Thyroid gland (tissue), 4 donors: ENCODE measurements around the gene GNS. TPM values are rescaled to one million over a fixed set of nuclear protein-coding genes. Genes with fewer than 3 reads are reported as not detected.
"Not testable (repeated sequence)": the region's sequence is repeated elsewhere in the genome, so short reads cannot be mapped to it uniquely, and the experiment has no call there.

Source experiments
- DNase-seq, 2 donors: peaks; one replicate each; pipeline ENCODE4 v3.0.0-alpha.2; 2019
- H3K27ac ChIP-seq, 3 donors: fragments of 200-600 bp; sonication (generic); 1 replicate in 2 of 3; 2 replicates in 1 of 3; pipeline ENCODE4 v1.5.1; 2016 to 2019; ENCODE audit warnings: mild to moderate bottlenecking in 1 of 3, moderate library complexity in 1 of 3
- H3K27me3 ChIP-seq: fragments of 200-600 bp; sonication (generic); one replicate; pipeline ENCODE4 v1.5.1; 2019
- H3K36me3 ChIP-seq, 2 donors: fragments of 200-600 bp; sonication (generic); one replicate each; pipeline ENCODE4 v1.5.1; 2016 to 2019
- H3K4me1 ChIP-seq, 2 donors: fragments of 200-600 bp; sonication (generic); one replicate each; pipeline ENCODE4 v1.5.1; 2017 to 2019
- H3K4me3 ChIP-seq, 3 donors: fragments of 200-600 bp; sonication (generic); replicated peaks in 1 of 3; 1 replicate in 2 of 3; 2 replicates in 1 of 3; pipeline ENCODE4 v1.5.1; 2016; ENCODE audit warnings: mild to moderate bottlenecking in 1 of 3
- H3K9me3 ChIP-seq: fragments of 200-600 bp; sonication (generic); one replicate; pipeline ENCODE4 v1.5.1; 2017
- POLR2A ChIP-seq, 2 donors: fragments of 450-650 bp; IDR thresholded peaks; one replicate each; pipeline ENCODE4 v1.6.1; 2017; ENCODE audit warnings: antibody characterized with exemption in 2 of 2, mild to moderate bottlenecking in 2 of 2, moderate library complexity in 1 of 2
- WGBS, 2 donors: methylation state at CpG; one replicate each; pipeline ENCODE4 v1.1.5; 2017; 5-methylcytosine and 5-hydroxymethylcytosine counted together
- intact Hi-C: fragments of 100-400 bp; cut with DNase I; formaldehyde crosslinking; loops from one replicate; pipeline ENCODE4 v1.15.1; 2023
- total RNA-seq, 4 donors: library from RNA; depleted of rRNA; stranded (reverse); fragments of >200 nt; gene quantifications; one replicate each; pipeline ENCODE4 v1.2.3, GENCODE V29; 2016
- TF ChIP-seq, protein P1 (sequence below), 6 experiments: fragments of 200-600 bp in 3 of 6; fragments of 450-650 bp in 3 of 6; sonication (generic) in 3 of 6; IDR thresholded peaks; one replicate each; pipeline ENCODE4 v1.5.1; 2016 to 2019; ENCODE audit warnings: antibody characterized with exemption in 6 of 6, mild to moderate bottlenecking in 2 of 6, inconsistent platforms in 1 of 6, moderate library complexity in 1 of 6

GNS gene
- total RNA-seq, 4 donors from 2014 or later, result 130 to 174 (median 160) TPM

DNA sequence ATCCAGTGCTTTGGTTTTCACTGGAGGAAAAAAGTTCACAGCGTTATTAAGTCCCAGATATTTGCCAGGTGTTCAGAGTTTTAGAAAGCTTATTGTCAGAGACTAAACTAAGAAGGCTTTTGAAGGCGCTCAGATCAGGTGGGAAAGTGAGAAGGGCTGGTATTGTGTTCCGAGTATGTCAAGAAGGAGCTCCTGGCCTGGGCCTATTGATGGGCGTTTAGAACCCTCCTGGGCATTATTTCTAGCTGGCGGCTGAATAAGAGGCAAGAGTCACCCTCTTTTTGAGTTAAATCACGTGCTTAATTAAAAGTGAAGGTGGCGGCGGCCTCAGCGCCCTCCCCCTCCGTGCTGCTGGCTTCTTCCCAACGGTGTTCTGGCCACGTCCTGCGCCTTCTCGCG lies 20.9 kb upstream of the GNS start:
- 15 to 17% methylated on average over 11 to 12 of the region's 15 CpGs for WGBS, 2 donors
- peaks cover 0 to 9% of the 10 kb centered on the region in 2 donors for H3K4me1 ChIP-seq
- no peak for DNase-seq
- intact Hi-C loops, result no loop called here
- peak overlapping the region; percentile 60 to 92 (median 79) for H3K27ac ChIP-seq
- no peaks in the 10 kb centered on the region for H3K27me3 ChIP-seq
- peak overlapping the region; percentile 8 to 67 (median 41) for H3K4me3 ChIP-seq
- no peaks in the 10 kb centered on the region for H3K9me3 ChIP-seq
- TF ChIP-seq, protein P1, sequence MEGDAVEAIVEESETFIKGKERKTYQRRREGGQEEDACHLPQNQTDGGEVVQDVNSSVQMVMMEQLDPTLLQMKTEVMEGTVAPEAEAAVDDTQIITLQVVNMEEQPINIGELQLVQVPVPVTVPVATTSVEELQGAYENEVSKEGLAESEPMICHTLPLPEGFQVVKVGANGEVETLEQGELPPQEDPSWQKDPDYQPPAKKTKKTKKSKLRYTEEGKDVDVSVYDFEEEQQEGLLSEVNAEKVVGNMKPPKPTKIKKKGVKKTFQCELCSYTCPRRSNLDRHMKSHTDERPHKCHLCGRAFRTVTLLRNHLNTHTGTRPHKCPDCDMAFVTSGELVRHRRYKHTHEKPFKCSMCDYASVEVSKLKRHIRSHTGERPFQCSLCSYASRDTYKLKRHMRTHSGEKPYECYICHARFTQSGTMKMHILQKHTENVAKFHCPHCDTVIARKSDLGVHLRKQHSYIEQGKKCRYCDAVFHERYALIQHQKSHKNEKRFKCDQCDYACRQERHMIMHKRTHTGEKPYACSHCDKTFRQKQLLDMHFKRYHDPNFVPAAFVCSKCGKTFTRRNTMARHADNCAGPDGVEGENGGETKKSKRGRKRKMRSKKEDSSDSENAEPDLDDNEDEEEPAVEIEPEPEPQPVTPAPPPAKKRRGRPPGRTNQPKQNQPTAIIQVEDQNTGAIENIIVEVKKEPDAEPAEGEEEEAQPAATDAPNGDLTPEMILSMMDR (IDR thresholded peaks at IDR 0.05), result no peak
- TF ChIP-seq POLR2A (IDR thresholded peaks at IDR 0.05), result no peak
- H3K36me3 ChIP-seq, result no peaks in the 10 kb centered on the region

DNA sequence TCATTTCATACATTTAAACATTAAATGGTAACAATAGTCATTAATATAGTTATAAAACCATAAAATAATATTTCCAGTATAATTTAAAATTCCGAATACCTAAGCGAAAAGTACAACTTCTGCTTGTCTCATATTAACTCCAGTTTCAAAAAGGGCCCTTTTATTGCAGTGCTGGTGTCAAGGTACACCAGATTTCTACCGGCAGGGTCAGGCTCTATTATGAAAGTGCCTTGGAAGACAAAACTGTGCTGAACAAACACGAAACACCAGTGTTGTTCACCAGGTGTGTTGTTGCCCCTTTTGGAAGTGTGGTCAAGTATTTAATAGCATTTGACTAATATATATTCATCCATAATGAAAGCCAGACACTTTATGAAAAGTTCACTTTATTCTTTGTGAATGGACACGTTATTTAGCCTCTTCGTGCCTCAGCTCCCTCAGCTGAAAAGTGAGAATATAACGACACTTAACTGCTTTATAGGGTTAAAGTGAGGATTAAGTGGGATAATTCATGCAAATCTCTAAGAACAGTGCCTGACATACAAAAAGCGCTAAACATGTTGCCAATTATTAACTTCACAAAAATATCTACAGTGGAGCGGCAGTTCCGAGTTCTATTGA lies 20.3 kb upstream of the GNS start:
- Histone ChIP-seq H3K27ac (peak overlapping the region in 1 of 3 donors; percentile 92), H3K4me3 (no peak overlapping the region), H3K4me1 (peaks cover 0 to 9% of the 10 kb centered on the region in 2 donors), H3K27me3 (no peaks in the 10 kb centered on the region), H3K36me3 (no peaks in the 10 kb centered on the region), H3K9me3 (no peaks in the 10 kb centered on the region)
- no peak for DNase-seq
- intact Hi-C loops, result no loop called here
- no peak for TF ChIP-seq POLR2A (IDR thresholded peaks at IDR 0.05)
- TF ChIP-seq, protein P1 (IDR thresholded peaks at IDR 0.05), result no peak
- 85 to 88% methylated on average over 10 of the region's 10 CpGs for WGBS, 2 donors

DNA sequence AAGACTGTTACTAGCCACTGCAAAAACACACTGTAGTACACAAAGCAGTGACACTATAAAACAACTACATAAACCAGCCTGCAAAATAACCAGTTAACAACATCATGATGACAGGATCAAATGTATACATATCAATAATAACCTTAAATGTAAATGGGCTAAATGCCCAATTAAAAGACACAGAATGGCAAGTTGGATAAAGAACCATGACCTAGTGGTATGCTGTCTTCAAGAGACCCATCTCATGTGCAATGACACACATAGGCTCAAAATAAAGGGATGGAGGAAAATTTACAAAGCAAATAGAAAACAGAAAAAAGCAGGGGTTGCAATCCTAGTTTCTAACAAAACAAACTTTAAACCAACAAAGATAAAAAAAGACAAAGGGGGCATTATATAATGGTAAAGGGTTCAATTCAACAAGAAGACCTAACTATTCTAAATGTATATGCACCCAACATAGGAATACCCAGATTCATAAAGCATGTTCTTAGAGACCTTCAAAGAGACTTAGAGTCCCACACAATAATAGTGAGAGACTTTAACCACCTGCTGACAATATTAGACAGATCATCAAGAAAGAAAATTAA lies 16.0 kb upstream of the GNS start:
- H3K4me3 ChIP-seq, DNase-seq, intact Hi-C loops, H3K4me1 ChIP-seq, H3K9me3 ChIP-seq, H3K27me3 ChIP-seq, H3K27ac ChIP-seq, H3K36me3 ChIP-seq: not testable (repeated sequence)

DNA sequence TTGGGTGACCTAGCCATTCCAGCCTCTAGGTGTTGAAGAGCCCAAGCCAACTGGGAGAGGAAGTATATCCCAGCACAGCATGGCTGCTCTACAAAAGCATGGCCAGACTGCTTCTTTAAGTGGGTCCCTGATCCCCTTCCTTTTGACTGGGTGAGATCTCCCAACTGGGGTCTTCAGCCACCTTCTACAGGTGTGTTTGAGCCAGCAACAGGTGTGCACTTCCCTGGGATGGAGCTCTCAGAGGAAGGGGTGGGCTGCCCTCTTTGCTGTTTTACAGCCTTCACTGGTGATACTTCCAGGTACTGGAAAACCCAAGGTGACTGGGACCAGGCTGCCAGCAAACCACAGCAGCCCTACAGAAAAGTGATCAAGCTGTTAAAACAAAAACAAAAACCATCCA lies 14.2 kb upstream of the GNS start:
- no peak for TF ChIP-seq POLR2A (IDR thresholded peaks at IDR 0.05)
- TF ChIP-seq, protein P1 (IDR thresholded peaks at IDR 0.05), result no peak
- H3K27me3 ChIP-seq, result no peaks in the 10 kb centered on the region
- no peaks in the 10 kb centered on the region for H3K4me1 ChIP-seq
- DNase-seq, result no peak
- H3K27ac ChIP-seq, result no peak overlapping the region
- H3K36me3 ChIP-seq, result no peaks in the 10 kb centered on the region
- H3K4me3 ChIP-seq, result no peak overlapping the region
- intact Hi-C loops, result no loop called here
- H3K9me3 ChIP-seq, result no peaks in the 10 kb centered on the region

DNA sequence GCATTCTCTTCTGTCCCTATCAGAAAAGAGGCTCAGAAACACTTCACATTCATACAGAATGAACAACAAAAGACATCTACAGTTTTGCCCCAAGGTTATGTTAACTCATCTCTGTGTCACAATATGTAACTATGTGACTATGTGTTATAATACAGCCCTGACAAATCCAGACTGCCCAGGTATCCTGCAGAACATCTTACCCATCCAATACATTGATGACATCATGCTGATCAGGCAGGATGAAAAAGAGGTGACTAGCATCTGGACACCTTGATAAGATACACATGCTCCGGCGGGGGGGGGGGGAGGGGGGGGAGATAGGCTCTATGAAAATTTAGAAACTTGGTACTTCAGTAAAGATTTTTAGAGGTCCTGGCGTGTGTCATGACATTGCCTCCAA lies 8.3 kb upstream of the GNS start:
- WGBS, 2 donors, result 72 to 78% methylated on average over 3 of the region's 3 CpGs
- Histone ChIP-seq H3K36me3 (no peaks in the 10 kb centered on the region), H3K9me3 (no peaks in the 10 kb centered on the region), H3K4me1 (no peaks in the 10 kb centered on the region), H3K27me3 (no peaks in the 10 kb centered on the region), H3K27ac (no peak overlapping the region), H3K4me3 (no peak overlapping the region)
- intact Hi-C loops, result no loop called here
- no peak for DNase-seq
- TF ChIP-seq, protein P1 (IDR thresholded peaks at IDR 0.05), result no peak
- no peak for TF ChIP-seq POLR2A (IDR thresholded peaks at IDR 0.05)
